PFSK-1 (cell line): Measurements from ENCODE around the gene MAP2K5.

Experiments used
- FOXP2 ChIP-seq: optimal IDR thresholded peaks from 2 replicates; pipeline ENCODE3; 2011; ENCODE audit warnings: borderline replicate concordance, control low read depth, inconsistent platforms; ENCODE audit not compliant: insufficient read depth; ENCODE audit errors: extremely low read length, extremely low read depth
- POLR2AphosphoS5 ChIP-seq: IDR thresholded peaks from 2 replicates; pipeline ENCODE4 v1.6.1; 2012; ENCODE audit warnings: low read depth, mild to moderate bottlenecking, control low read depth, low read length, moderate library complexity
- SIN3A ChIP-seq: IDR thresholded peaks from 2 replicates; pipeline ENCODE4 v1.6.1; 2012; ENCODE audit warnings: mild to moderate bottlenecking, low read length, moderate library complexity, borderline replicate concordance; ENCODE audit not compliant: insufficient read depth
- TF ChIP-seq, protein P1 (sequence below), 2 experiments: IDR thresholded peaks; 2 replicates each; pipeline versions ENCODE4 v1.6.1 to v1.8.0; 2011 to 2012; ENCODE audit warnings: low read depth in 2 of 2, low read length in 2 of 2, control low read depth in 1 of 2, inconsistent platforms in 1 of 2, mild to moderate bottlenecking in 1 of 2, moderate library complexity in 1 of 2; ENCODE audit not compliant: insufficient read depth in 1 of 2

DNA sequence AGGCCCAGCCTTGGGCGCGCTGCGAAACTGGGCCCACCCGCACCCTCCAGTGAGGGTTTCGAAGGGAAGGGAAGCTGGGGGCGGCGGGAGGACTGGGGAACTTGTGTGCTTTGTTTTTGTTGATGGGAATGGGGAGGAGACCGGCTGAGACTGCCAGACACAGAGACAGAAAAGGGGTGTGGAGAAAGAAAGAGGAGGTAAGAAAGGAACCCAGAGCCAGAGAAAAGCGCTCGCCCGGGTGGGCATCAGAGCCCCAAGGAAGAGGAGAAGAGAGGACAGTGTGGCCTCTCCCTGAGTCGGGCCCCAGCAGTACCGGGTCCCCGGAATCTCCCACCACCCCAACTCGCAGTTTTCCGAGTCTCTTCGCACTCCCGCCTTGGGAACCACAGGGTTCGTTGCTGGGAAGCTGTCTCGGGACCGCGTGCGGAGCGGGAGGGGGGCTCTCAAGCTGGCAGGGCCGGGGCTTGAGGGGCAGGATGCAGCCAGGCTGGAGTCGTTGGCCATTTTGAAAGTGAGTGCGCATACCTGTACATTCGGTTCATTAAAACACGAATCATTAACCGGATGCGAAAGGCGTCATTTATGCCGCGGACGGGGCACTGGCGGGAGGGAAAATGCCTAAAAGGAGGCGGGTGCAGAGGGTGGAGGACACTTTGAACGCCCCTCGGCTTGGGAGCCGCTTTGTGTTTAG, 285.9 kb downstream of the MAP2K5 start:
- TF ChIP-seq POLR2AphosphoS5: no peak
- no peak for TF ChIP-seq SIN3A
- TF ChIP-seq, protein P1, sequence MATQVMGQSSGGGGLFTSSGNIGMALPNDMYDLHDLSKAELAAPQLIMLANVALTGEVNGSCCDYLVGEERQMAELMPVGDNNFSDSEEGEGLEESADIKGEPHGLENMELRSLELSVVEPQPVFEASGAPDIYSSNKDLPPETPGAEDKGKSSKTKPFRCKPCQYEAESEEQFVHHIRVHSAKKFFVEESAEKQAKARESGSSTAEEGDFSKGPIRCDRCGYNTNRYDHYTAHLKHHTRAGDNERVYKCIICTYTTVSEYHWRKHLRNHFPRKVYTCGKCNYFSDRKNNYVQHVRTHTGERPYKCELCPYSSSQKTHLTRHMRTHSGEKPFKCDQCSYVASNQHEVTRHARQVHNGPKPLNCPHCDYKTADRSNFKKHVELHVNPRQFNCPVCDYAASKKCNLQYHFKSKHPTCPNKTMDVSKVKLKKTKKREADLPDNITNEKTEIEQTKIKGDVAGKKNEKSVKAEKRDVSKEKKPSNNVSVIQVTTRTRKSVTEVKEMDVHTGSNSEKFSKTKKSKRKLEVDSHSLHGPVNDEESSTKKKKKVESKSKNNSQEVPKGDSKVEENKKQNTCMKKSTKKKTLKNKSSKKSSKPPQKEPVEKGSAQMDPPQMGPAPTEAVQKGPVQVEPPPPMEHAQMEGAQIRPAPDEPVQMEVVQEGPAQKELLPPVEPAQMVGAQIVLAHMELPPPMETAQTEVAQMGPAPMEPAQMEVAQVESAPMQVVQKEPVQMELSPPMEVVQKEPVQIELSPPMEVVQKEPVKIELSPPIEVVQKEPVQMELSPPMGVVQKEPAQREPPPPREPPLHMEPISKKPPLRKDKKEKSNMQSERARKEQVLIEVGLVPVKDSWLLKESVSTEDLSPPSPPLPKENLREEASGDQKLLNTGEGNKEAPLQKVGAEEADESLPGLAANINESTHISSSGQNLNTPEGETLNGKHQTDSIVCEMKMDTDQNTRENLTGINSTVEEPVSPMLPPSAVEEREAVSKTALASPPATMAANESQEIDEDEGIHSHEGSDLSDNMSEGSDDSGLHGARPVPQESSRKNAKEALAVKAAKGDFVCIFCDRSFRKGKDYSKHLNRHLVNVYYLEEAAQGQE (IDR thresholded peaks at IDR 0.05; ENCODE audit: insufficient read depth in 1 of 2, low read depth in 2 of 2, low read length in 2 of 2): no peak
- TF ChIP-seq FOXP2: no peak
